Uterus (tissue), 4 donors: ENCODE measurements around the gene SMARCC1. TPM values are rescaled to one million over a fixed set of nuclear protein-coding genes. Genes with fewer than 3 reads are reported as not detected.

Source experiments
- DNase-seq, 2 donors: peaks; one replicate each; pipeline ENCODE4 v3.0.0-alpha.2; 2019 to 2020
- H3K27ac ChIP-seq, 2 donors: fragments of 200-600 bp; sonication (generic); 1 replicate in 1 of 2; 2 replicates in 1 of 2; pipeline ENCODE4 v1.5.1; 2016 to 2018
- H3K27me3 ChIP-seq, 2 donors: fragments of 200-600 bp; sonication (generic); one replicate each; pipeline ENCODE4 v1.5.1; 2018 to 2019; ENCODE audit warnings: control low read depth in 1 of 2
- H3K36me3 ChIP-seq, 2 donors: fragments of 200-600 bp; sonication (generic); one replicate each; pipeline ENCODE4 v1.5.1; 2019; ENCODE audit warnings: control low read depth in 1 of 2
- H3K4me1 ChIP-seq, 2 donors: fragments of 200-600 bp; sonication (generic); one replicate each; pipeline ENCODE4 v1.5.1; 2018 to 2019; ENCODE audit warnings: control low read depth in 1 of 2
- H3K4me3 ChIP-seq, 2 donors: fragments of 200-600 bp; sonication (generic); 1 replicate in 1 of 2; 2 replicates in 1 of 2; pipeline ENCODE4 v1.5.1; 2018 to 2019; ENCODE audit warnings: mild to moderate bottlenecking in 1 of 2
- H3K9me3 ChIP-seq, 2 donors: fragments of 200-600 bp; sonication (generic); one replicate each; pipeline ENCODE4 v1.5.1; 2019; ENCODE audit warnings: control low read depth in 1 of 2
- CTCF ChIP-seq, 4 experiments: fragments of 200-600 bp in 2 of 4; fragments of 450-650 bp in 2 of 4; sonication (generic) in 2 of 4; IDR thresholded peaks; one replicate each; pipeline ENCODE4 v1.5.1; 2016 to 2019; ENCODE audit warnings: antibody characterized with exemption in 4 of 4, mild to moderate bottlenecking in 2 of 4, moderate library complexity in 1 of 4
- POLR2A ChIP-seq, 2 donors: fragments of 450-650 bp; IDR thresholded peaks; one replicate each; pipeline ENCODE4 v1.6.1; 2016; ENCODE audit warnings: antibody characterized with exemption in 2 of 2, mild to moderate bottlenecking in 1 of 2, moderate library complexity in 1 of 2
- intact Hi-C: fragments of 100-400 bp; cut with DNase I; formaldehyde crosslinking; loops from one replicate; pipeline ENCODE4 v1.15.1; 2023; ENCODE audit warnings: low total_unique reads
- total RNA-seq, 4 donors: library from RNA; depleted of rRNA in 3 of 4; stranded (reverse); fragments of >200 nt in 3 of 4; gene quantifications; one replicate each; pipeline versions ENCODE4 v1.1.0 to v1.2.4, GENCODE V29; 2014 to 2023
- donor health status: DM: yes; HTN: yes; CAD: no.

Gene SMARCC1
- total RNA-seq, 4 donors from 2014 or later = 23.8 to 61.0 (median 45.5) TPM

- intact Hi-C loops = no loop called here
- no peak overlapping the region for H3K4me3 ChIP-seq
- no peaks in the 10 kb centered on the region for H3K4me1 ChIP-seq
- H3K9me3 ChIP-seq = no peaks in the 10 kb centered on the region
- no peaks in the 10 kb centered on the region for H3K36me3 ChIP-seq
- DNase-seq = no peak
- no peak for TF ChIP-seq CTCF (IDR thresholded peaks at IDR 0.05)
- no peak for TF ChIP-seq POLR2A (IDR thresholded peaks at IDR 0.05)
- H3K27me3 ChIP-seq = no peaks in the 10 kb centered on the region
- no peak overlapping the region for H3K27ac ChIP-seq
These were observed 96.7 kb downstream of the SMARCC1 start for GRCh38 chr3:47685037-47685436.

DNA sequence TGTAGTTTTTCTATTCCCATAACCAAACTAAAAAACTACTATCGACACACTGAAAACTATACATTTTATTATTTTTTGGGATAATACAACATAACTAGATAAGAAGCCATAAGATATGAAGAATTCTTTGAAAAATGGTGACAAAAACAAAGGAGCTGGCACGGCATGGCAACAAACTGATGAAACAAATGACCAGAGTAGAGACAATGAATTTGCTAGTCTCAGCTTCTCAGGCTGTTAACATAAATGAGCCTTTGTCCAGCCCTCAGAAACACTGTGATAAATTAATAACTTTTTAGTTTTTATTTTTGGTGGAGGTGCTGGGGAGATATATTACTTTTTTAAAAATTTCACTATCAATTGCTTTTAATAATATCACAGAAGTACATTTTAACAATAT lies 100.7 kb downstream of the SMARCC1 start:
- Histone ChIP-seq H3K9me3 (no peaks in the 10 kb centered on the region), H3K4me1 (no peaks in the 10 kb centered on the region), H3K36me3 (peaks cover 0 to 4% of the 10 kb centered on the region in 2 donors), H3K27me3 (no peaks in the 10 kb centered on the region), H3K4me3 (no peak overlapping the region), H3K27ac (no peak overlapping the region)
- DNase-seq = no peak
- TF ChIP-seq POLR2A (IDR thresholded peaks at IDR 0.05) = no peak
- TF ChIP-seq CTCF (IDR thresholded peaks at IDR 0.05) = no peak
- intact Hi-C loops = no loop called here

DNA sequence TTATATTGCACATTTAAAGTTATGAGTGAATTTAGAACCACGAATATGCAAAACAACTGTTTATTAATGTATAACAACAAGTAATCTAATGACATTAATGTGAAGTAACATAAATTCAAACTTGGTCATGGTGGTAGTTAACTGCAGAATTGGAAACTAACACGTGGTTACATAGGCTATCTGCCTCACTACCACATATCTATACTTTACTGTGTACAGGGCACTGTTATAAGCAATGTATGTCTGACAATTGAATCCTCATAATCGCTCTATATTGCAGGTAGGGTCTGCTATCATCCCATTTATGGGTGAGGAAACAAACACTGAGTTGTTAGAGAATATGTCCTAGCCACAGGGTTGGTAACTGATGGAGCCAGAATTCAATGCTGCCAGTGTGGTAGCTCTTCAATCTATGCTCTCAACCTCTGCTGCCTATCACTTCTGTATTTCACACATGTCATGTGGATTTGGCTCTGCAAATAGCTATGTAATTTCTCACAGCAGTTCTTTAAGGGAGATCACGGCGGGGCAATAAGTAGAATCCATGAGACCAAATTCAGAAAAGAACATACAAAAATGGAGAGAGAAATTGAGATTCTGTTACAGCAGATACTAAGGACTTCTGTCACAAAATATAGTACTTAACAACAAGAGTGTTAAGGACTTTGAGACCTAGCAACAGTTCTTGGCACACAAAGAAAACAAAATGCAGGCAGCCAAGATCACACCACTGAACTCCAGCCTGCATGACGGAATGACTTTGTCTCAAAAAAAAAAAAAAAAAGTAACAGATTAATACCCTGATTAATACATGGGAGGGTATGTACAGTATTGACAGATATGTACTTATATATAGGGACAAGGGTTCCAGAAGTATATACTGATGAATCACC lies 103.0 kb downstream of the SMARCC1 start:
- Histone ChIP-seq H3K4me1 (no peaks in the 10 kb centered on the region), H3K9me3 (no peaks in the 10 kb centered on the region), H3K27me3 (no peaks in the 10 kb centered on the region), H3K4me3 (no peak overlapping the region), H3K27ac (no peak overlapping the region), H3K36me3 (peaks cover 0 to 4% of the 10 kb centered on the region in 2 donors)
- no peak for TF ChIP-seq POLR2A (IDR thresholded peaks at IDR 0.05)
- TF ChIP-seq CTCF (IDR thresholded peaks at IDR 0.05) = no peak
- intact Hi-C loops = no loop called here
- DNase-seq = no peak

DNA sequence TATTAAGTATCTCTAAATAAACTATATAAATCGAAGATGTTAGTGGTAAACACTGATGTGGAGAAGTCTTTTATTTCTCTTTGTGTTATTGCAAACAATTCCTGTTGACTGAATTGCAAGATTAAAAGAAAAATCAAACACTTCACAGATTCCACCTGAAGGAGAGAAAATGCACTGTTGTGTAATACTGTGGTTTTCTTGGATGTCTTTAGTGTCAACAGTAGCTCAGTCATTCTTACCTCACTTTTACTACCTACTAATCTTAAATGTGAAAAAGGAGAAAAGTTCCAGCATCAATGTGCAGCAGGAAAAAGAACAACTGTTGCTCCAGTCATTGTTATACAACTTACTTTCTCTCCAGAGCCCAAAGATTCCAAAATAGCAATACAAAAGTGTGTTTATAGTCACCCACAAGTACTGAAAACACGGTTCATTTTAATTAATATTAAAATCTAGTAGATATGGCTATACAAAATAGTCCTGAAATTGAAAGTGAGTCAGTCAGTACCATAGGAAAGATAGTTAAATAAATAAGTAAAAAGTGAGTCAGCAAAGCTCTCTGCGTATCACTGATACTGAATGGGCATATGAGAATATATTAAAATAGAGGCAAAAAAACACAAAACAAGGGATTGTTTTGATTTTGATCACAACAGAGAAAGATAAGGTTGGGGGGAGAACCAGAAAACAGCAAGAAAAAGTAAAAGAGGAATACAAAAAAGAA lies 112.5 kb downstream of the SMARCC1 start:
- Histone ChIP-seq H3K36me3 (no peaks in the 10 kb centered on the region), H3K9me3 (no peaks in the 10 kb centered on the region)
- intact Hi-C loops = no loop called here

More for the DNA sequence above, 112.5 kb downstream of the SMARCC1 start:
- H3K4me3 ChIP-seq = no peak overlapping the region
- H3K4me1 ChIP-seq = no peaks in the 10 kb centered on the region
- DNase-seq = no peak
- TF ChIP-seq CTCF (IDR thresholded peaks at IDR 0.05) = no peak
- TF ChIP-seq POLR2A (IDR thresholded peaks at IDR 0.05) = no peak
- no peaks in the 10 kb centered on the region for H3K27me3 ChIP-seq
- no peak overlapping the region for H3K27ac ChIP-seq
